ENCODE measurements around the gene CREB1.
A peak's percentile ranks its signal among the peaks of the same experiment; 100 is the strongest.

Gene CREB1

GRCh38 chr2:207504513-207505170 lies 25.1 kb upstream of the CREB1 start:
- no peak for DNase-seq

DNA sequence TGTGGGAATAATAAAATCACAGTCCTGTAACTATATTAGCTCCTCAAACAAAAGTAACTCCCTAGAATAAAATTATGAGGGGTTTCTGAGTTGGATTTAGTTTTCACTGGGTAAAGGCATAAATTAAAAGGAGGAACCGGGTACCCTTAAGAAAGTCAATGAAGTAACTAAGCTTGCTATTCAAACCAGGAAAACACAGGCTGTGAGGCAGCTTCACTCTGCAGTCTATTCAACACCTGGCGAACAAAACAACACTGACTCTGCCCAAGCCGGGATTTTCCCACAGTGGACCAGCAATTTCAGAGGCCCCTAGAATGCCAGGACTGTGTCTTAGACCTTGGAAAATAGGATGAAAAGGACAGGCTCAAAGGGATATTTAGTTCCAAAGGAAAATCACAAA lies 24.6 kb upstream of the CREB1 start:
- no peak for DNase-seq

DNA sequence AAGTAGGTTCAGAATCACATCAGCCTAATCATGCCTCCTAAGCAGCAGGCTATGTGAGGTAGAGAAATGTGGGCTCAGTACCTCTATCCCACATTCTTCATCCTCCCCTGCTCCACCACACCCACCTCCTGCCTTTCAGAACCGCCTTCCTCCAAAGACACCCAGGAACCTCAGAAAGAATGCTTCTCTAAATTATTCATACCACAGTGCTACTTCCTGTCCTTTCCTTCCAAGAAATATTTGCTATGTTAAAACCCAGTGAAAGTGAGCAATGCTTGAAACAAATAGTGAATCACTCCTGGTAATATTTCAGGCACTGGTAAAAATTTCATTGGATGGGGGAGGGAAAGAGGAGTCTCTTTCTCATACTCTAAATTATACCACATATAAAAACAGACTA lies 24.0 kb upstream of the CREB1 start:
- DNase-seq, result no peak

- no peak for DNase-seq
Observed at GRCh38 chr2:207506426-207506825, 23.3 kb upstream of the CREB1 start.

GRCh38 chr2:207510148-207510547 lies 19.6 kb upstream of the CREB1 start:
- DNase-seq, result no peak

DNA sequence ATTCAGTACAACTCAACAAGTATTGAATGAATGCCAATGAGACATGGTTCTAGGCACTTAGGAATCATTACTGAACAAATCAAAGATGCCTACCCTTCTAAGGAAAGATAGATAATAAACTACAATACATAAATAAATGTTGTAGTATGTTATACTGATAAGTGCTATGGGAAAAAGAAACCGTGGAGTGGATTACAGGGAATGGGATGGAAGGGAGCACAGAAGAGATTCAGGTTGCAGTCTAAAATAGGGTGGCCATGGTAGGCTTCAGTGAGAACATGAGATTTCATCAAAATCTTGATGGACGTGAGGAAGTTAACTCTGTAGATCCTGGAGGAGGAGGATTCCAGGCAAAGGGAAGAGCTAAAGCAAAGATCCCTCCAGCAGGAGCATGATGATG lies 17.9 kb upstream of the CREB1 start:
- DNase-seq, result no peak

GRCh38 chr2:207512356-207512755 lies 17.4 kb upstream of the CREB1 start:
- DNase-seq, result no peak

DNA sequence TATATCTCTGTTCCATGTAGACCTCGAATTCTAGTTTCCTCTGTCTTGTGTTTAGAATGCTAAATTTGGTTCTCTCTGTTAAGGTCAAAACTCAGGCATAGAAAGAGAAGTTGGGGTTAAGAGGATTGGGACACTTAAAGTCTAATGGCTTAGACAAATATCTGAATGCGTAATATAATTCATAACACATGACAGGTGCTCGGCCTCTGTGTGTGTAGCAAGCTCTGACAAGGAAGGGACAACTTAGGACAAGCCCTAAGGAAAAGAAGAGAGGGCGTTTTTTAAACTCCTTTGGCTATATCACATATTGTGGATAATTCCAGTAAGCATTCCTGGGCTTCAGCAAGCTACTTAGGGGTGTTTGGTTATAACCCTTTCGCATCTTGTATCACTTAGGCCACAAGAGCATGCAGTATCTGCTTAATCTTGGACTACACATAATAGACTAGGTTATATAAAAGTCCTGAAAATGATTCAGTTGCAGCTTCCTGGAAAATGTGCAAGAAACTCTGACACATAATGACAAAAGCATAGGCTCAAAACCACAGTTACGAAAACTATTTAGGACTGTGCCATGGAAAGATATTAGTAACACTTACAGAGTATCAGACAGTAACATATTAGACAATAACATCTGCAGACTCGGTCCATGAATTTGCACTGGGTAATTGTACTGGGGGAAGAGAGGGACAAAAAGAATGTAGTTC lies 16.1 kb upstream of the CREB1 start:
- no peak for DNase-seq

DNA sequence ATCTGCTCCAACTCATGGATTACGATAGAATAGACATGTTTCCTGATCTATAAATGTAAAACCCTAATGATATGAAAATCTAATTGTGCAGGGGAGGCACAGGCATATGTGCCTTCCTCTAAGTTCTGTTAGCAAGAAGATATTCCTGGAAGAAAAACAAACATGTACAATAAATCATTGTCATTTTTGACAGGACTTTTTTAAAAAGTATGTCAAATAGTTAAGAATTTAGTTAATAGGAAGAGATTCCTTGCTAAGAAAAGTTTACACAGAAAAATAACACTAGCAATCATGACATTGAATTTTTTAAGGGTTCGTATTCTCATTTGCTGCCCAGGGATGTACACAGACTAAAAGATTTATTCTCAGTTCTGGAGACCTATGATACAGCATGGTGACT lies 15.3 kb upstream of the CREB1 start:
- no peak for DNase-seq

GRCh38 chr2:207515671-207516070 lies 14.1 kb upstream of the CREB1 start:
- no peak for DNase-seq

- DNase-seq, result no peak
Observed at GRCh38 chr2:207516206-207516605, 13.6 kb upstream of the CREB1 start.

- DNase-seq, result no peak
Observed at GRCh38 chr2:207523005-207523404, 6.8 kb upstream of the CREB1 start.

DNA sequence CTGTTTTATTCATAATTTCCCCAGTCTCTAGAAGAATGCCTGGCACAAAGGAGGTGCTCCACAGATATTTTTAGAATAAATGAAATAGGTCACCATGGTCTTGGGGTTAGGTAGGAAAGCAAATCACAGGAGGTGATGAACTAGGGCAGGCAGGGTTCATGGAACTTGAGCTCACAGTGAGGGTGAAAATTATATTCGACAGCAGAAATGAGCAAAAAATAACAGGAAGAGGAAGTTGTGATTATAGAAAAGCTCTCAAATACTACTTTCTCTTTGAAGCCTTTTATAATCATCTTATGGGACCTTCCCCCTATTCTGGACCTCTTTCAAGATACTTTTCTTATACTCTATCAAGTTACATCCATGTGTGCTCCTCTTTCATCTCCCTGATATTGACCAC lies 4.5 kb upstream of the CREB1 start:
- no peak for DNase-seq

DNA sequence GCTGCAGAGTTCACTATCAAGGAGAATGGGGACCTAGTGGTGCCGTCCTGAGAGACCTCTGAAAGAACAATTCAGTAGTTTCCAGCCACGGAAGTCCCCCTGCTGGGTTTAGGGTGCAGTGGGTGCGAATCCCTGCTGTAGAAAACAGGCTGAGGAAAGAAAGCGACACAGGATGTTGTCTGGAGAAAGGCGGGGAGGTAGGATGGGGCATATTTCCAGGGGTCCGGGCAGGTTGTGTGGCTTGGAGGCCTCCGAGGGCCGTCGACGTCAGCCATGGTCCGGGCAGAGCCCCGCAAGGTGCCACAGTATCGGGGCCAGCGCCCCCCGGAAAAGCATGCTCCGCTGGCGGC lies 807 bp upstream of the CREB1 start:
- DNase-seq, result peak; percentile 54

DNA sequence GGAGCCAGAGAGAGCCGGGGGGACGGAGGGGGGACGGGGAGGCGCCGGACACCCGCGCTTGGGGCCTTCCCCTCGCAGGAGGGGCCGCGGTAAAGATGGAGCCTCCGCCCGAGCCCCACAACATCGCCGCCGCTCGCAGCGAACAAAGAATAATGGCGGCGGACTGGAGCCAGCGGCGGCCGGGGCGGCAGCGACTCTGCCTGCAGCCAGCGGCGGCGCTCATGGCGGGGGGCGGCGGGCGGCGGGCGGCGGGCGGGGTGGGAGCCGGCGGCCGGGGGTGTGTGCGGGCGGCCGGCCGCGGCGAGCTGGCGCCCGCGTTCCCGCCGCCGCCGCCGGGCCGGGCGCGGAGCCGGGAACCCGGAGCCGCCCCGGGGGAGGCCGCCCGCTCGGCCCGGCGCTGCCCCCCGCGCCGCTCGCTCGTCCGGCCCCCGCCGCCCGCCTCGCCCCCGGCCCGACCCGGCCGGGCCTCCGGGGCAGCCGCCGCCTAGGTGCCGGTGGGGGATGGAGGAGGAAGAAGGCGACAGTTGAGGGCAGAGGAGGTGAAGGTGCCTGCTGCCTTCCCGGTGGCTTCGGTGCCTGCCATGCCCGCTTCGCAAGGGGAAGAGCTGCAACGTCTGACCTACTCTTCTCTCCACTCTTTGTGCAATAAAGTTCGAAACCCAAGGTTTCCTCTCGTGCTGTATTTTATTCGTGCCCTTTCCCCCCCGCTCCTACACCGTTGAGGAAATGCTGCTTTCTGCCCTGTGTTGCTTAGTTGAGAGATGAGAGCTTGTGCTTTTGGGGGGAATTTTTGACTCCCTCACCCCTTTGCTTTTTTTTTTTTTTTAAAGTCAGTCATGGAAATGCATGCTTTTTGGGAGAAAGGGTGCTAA lies 634 bp downstream of the CREB1 start:
- peak; percentile 49 for DNase-seq

DNA sequence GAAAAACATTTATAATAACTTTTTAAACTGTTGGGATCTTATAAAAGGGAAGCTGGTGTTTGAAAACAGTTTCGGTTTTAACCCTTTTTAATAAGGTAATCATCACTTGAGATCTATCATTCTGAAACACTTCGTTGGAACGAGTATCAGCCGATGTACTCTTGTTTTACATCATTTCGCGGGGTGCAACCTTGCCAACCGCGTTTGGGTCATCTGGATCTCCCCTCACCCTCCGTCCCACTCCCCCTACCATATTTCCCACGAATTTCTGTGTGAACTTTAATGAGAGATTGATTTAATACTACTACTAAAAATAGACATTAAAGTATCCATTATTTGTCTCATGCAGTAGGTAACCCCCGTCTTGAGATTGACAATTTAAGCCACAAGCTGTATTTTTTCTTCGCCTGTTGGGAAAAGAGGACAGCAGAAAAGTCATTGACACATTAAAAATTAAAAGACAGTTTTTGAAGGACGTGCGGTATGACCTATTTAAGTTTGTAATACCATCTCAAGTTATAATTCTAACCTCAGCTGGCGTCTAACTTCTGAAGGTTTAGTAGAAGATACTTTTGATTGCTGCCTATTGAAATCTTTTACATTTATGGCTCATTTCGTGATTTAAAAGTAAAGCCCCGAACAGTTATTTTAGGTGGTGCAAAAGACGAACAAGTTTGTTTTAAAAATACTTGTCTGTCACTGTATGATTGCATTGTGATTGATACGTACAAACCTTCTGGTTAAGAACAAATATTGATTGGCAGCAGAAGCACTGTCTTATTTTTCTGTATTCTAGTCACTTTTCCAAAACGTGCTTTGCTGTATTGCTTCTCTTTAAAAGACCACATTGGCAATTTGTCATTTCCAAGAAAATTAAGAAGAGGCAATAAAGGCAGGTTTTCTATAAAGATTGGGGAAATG lies 1.5 kb downstream of the CREB1 start:
- DNase-seq, result no peak

- DNase-seq, result no peak
Observed at GRCh38 chr2:207532676-207533075, 2.9 kb downstream of the CREB1 start.

DNA sequence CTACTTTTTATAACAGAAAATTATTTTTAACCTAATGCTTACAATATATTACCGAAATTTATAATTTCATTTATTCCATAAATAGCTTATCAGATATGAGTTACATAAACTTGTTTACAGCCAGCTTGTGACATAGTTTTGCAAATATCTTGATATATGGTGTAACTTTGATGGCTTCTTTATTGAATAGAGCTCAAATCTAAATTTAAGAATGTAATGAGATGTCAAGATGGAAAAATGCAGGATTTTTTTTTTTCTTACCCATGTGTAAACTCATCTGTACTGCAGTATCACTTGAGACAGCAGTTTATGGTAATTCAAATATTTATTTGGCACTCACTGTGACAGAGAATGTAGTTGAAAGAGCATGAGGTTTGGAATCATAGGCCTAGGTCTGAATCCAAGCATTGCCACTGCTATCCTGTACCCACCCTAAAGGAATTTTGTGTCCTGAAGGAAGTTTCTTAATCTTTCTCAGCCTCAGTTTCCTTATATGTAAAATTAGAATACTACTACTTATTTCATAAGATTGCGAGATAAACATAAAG lies 3.8 kb downstream of the CREB1 start:
- no peak for DNase-seq

DNA sequence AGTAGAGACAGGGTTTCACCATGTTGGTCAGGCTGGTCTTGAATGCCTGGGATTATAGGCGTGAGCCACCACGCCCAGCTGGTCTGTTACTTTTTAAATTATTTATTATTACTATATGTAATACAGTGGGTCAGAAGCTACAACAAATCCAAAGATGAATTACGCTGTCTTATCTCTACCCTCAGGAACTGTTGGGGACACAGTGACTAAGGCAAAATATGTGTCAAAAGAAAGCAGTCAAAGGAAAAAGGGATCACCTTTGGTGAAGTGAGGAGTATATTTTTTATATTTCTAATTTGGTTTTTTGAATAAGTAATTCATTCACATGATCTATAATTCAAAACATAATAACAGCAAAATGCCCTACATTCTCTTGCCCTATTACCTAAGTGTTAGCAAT lies 4.7 kb downstream of the CREB1 start:
- DNase-seq, result no peak

- no peak for DNase-seq
Observed at GRCh38 chr2:207539470-207539869, 9.7 kb downstream of the CREB1 start.

GRCh38 chr2:207540431-207540830 lies 10.7 kb downstream of the CREB1 start:
- DNase-seq, result no peak

- no peak for DNase-seq
Observed at GRCh38 chr2:207541933-207542332, 12.2 kb downstream of the CREB1 start.

DNA sequence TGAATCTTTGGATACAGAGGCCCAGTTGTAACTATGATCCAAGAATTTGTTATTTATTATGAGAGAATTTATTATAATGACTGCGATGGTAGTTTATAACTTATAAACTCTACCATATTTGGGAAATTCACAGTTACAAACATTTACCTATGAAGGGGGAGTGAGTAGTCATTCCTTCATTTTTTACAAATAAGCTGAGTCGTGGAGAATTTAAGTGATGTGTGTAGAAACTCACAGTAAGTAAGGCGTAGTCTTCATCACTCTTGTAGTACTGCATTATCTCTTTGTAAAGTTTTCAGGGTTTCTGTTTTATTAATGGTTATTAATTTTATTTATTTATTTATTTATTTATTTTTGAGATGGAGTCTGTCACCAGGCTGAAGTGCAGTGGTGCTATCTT lies 13.5 kb downstream of the CREB1 start:
- DNase-seq, result no peak
